Trophoblast cell (in vitro differentiated cells and primary cell): Measurements from ENCODE around the gene MTREX.

ENCODE experiments used
- DNase-seq, 2 donors: peaks; one replicate each; pipeline ENCODE4 v3.0.0-alpha.2; 2016
- H2AFZ ChIP-seq: 2 replicates; pipeline ENCODE4 v1.6.1; 2013; ENCODE audit warnings: low read length, moderate library complexity, mild to moderate bottlenecking; ENCODE audit not compliant: insufficient read depth, poor library complexity
- H2AK5ac ChIP-seq: 2 replicates; pipeline ENCODE4 v1.6.1; 2013; ENCODE audit warnings: mild to moderate bottlenecking, low read length
- H2BK120ac ChIP-seq: 2 replicates; pipeline ENCODE4 v1.6.1; 2013; ENCODE audit warnings: low read length, mild to moderate bottlenecking, moderate library complexity; ENCODE audit not compliant: insufficient read depth, poor library complexity
- H2BK12ac ChIP-seq: 2 replicates; pipeline ENCODE4 v1.6.1; 2013; ENCODE audit warnings: mild to moderate bottlenecking, low read length, moderate library complexity
- H2BK5ac ChIP-seq: 2 replicates; pipeline ENCODE4 v1.6.1; 2013; ENCODE audit warnings: low read length, low read depth, moderate library complexity, mild to moderate bottlenecking; ENCODE audit not compliant: poor library complexity
- H3K14ac ChIP-seq: 2 replicates; pipeline ENCODE4 v1.6.1; 2013; ENCODE audit warnings: mild to moderate bottlenecking, low read length
- H3K18ac ChIP-seq: 2 replicates; pipeline ENCODE4 v1.6.1; 2013; ENCODE audit warnings: mild to moderate bottlenecking, low read length
- H3K23ac ChIP-seq: 2 replicates; pipeline ENCODE4 v1.6.1; 2013; ENCODE audit warnings: low read length
- H3K27ac ChIP-seq: 2 replicates; pipeline ENCODE4 v1.5.1; 2013; ENCODE audit warnings: low read depth, mild to moderate bottlenecking, inconsistent platforms, low read length, moderate library complexity
- H3K27me3 ChIP-seq: 2 replicates; pipeline ENCODE4 v1.6.1; 2013; ENCODE audit warnings: inconsistent platforms, mild to moderate bottlenecking, low read length, moderate library complexity; ENCODE audit not compliant: insufficient read depth
- H3K36me3 ChIP-seq, 2 experiments: 1 replicate in 1 of 2; 2 replicates in 1 of 2; pipeline ENCODE4 v1.6.1; 2013; ENCODE audit warnings: low read length in 2 of 2, mild to moderate bottlenecking in 2 of 2, moderate library complexity in 1 of 2; ENCODE audit not compliant: insufficient read depth in 2 of 2, control insufficient read depth in 1 of 2
- H3K4ac ChIP-seq: 2 replicates; pipeline ENCODE4 v1.6.1; 2013; ENCODE audit warnings: low read depth, mild to moderate bottlenecking, low read length, moderate library complexity
- H3K4me1 ChIP-seq, 2 experiments: 1 replicate in 1 of 2; 2 replicates in 1 of 2; pipeline ENCODE4 v1.6.1; 2013; ENCODE audit warnings: low read length in 2 of 2, mild to moderate bottlenecking in 2 of 2, moderate library complexity in 1 of 2; ENCODE audit not compliant: insufficient read depth in 2 of 2, control insufficient read depth in 1 of 2
- H3K4me2 ChIP-seq: 2 replicates; pipeline ENCODE4 v1.6.1; 2013; ENCODE audit warnings: inconsistent platforms, mild to moderate bottlenecking, low read length, moderate library complexity
- H3K4me3 ChIP-seq: 2 replicates; pipeline ENCODE4 v1.5.1; 2013; ENCODE audit warnings: mild to moderate bottlenecking, low read depth, low read length, inconsistent platforms
- H3K79me1 ChIP-seq: one replicate; pipeline ENCODE4 v1.6.1; 2013; ENCODE audit warnings: low read length
- H3K79me2 ChIP-seq: 2 replicates; pipeline ENCODE4 v1.6.1; 2013; ENCODE audit warnings: low read length, mild to moderate bottlenecking; ENCODE audit not compliant: control insufficient read depth, insufficient read depth, poor library complexity
- H3K9ac ChIP-seq: 2 replicates; pipeline ENCODE4 v1.6.1; 2013; ENCODE audit warnings: mild to moderate bottlenecking, low read length
- H3K9me3 ChIP-seq: 2 replicates; pipeline ENCODE4 v1.6.1; 2013; ENCODE audit warnings: low read depth, mild to moderate bottlenecking, control low read depth, inconsistent platforms, low read length; ENCODE audit not compliant: insufficient read depth
- H4K12ac ChIP-seq: 2 replicates; pipeline ENCODE4 v1.6.1; 2013; ENCODE audit warnings: low read depth, mild to moderate bottlenecking, low read length, moderate library complexity
- H4K8ac ChIP-seq: 2 replicates; pipeline ENCODE4 v1.6.1; 2013; ENCODE audit warnings: low read depth, mild to moderate bottlenecking, low read length, moderate library complexity
- H4K91ac ChIP-seq: one replicate; pipeline ENCODE4 v1.6.1; 2013; ENCODE audit warnings: low read depth, mild to moderate bottlenecking, low read length, moderate library complexity
- WGBS: extraction: QIAGEN DNeasy Blood & Tissue Kit; methylation state at CpG from one replicate; pipeline ENCODE4 v1.1.7; 2013; ENCODE audit warnings: missing lambda C conversion rate; ENCODE audit not compliant: insufficient read length, insufficient coverage; ENCODE audit errors: extremely low coverage; 5-methylcytosine and 5-hydroxymethylcytosine counted together

The MTREX gene

GRCh38 chr5:55343107-55343506, 35.3 kb downstream of the MTREX start:
- no peak overlapping the region for H3K14ac ChIP-seq
- no peak overlapping the region for H2BK5ac ChIP-seq
- H3K79me1 ChIP-seq: no peaks in the 10 kb centered on the region
- no peak overlapping the region for H2AFZ ChIP-seq
- no peak overlapping the region for H3K27ac ChIP-seq
- H2BK12ac ChIP-seq: no peak overlapping the region
- no peak overlapping the region for H3K4ac ChIP-seq
- H2AK5ac ChIP-seq: no peak overlapping the region
- H4K91ac ChIP-seq: no peak overlapping the region
- no peak for DNase-seq
- H3K36me3 ChIP-seq: peaks cover 9 to 15% of the 10 kb centered on the region in 2 experiments
- H3K9ac ChIP-seq: no peak overlapping the region
- no peaks in the 10 kb centered on the region for H3K4me1 ChIP-seq
- H3K4me2 ChIP-seq: no peak overlapping the region
- no CpG with 5 or more reads among the region's 4 CpGs for WGBS
- no peaks in the 10 kb centered on the region for H3K27me3 ChIP-seq
- H3K9me3 ChIP-seq: no peaks in the 10 kb centered on the region
- no peak overlapping the region for H4K12ac ChIP-seq
- no peak overlapping the region for H3K23ac ChIP-seq
- no peak overlapping the region for H3K4me3 ChIP-seq
- no peak overlapping the region for H3K18ac ChIP-seq
- no peaks in the 10 kb centered on the region for H3K79me2 ChIP-seq
- no peak overlapping the region for H2BK120ac ChIP-seq
- H4K8ac ChIP-seq: no peak overlapping the region

GRCh38 chr5:55343609-55344008, 35.8 kb downstream of the MTREX start:
- H3K4me2 ChIP-seq: no peak overlapping the region
- DNase-seq: no peak
- no peak overlapping the region for H3K4ac ChIP-seq
- no peaks in the 10 kb centered on the region for H3K79me1 ChIP-seq
- H3K9ac ChIP-seq: no peak overlapping the region
- WGBS: no CpG with 5 or more reads among the region's 1 CpG
- no peak overlapping the region for H2AFZ ChIP-seq
- no peak overlapping the region for H2AK5ac ChIP-seq
- no peaks in the 10 kb centered on the region for H3K79me2 ChIP-seq
- H4K91ac ChIP-seq: no peak overlapping the region
- no peak overlapping the region for H3K27ac ChIP-seq
- H3K4me3 ChIP-seq: no peak overlapping the region
- H4K8ac ChIP-seq: no peak overlapping the region
- no peak overlapping the region for H2BK12ac ChIP-seq
- no peaks in the 10 kb centered on the region for H3K4me1 ChIP-seq
- no peaks in the 10 kb centered on the region for H3K9me3 ChIP-seq
- H3K14ac ChIP-seq: no peak overlapping the region
- H3K23ac ChIP-seq: no peak overlapping the region
- H4K12ac ChIP-seq: no peak overlapping the region
- no peak overlapping the region for H2BK120ac ChIP-seq
- H3K27me3 ChIP-seq: no peaks in the 10 kb centered on the region
- no peak overlapping the region for H2BK5ac ChIP-seq
- H3K36me3 ChIP-seq: peaks cover 9 to 17% of the 10 kb centered on the region in 2 experiments
- no peak overlapping the region for H3K18ac ChIP-seq

DNA sequence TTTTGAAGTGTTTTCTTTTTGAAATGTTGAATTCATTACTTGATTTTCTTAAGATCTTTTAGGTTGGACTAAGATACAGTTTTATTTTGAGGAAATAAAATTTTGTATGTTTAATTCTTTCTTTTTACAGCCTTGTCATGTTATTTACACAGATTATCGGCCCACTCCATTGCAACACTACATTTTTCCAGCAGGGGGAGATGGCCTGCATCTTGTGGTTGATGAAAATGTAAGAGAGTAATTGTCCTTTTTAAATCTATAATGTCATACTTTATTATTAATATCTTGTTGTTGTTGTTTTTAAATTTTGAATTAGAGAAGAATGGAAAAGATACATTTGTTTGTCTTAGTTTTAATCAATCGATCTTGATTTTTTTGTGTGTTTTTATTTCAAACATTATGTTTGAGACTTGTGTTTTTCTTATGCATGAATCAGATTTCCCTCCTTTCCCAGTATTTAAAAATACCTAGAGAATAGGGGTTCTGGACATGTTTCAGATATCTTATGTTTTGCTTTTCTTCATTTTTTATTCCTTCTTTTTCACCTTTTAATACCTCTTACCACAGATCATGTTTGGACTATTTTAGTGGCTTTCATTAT, 36.7 kb downstream of the MTREX start:
- Histone ChIP-seq H4K91ac (no peak overlapping the region), H3K9me3 (no peaks in the 10 kb centered on the region)

DNA sequence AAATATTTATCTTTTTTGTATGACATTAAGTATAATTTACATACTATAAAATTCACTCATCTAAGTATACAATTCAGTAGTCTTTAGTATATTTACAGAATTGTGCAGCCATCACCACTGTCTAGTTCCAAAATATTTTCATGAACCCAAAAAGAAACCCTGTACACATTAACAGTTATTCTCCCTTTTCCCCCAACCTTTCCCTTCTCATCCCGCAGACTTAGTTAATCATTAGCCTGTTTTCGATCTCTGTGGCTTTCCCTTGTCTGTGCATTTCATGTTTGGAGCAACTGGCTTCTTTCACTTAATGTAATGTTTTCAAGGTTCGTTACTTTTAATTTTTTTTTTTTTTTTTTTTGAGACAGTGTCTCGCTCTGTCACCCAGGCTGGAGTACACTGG, 37.5 kb downstream of the MTREX start:
- Histone ChIP-seq H3K14ac (no peak overlapping the region), H3K4me1 (no peaks in the 10 kb centered on the region), H2AFZ (no peak overlapping the region), H3K9ac (no peak overlapping the region), H2BK5ac (no peak overlapping the region), H3K27me3 (no peaks in the 10 kb centered on the region), H3K4me2 (no peak overlapping the region), H3K36me3 (peaks cover 12 to 20% of the 10 kb centered on the region in 2 experiments), H3K4me3 (no peak overlapping the region), H3K79me1 (no peaks in the 10 kb centered on the region), H2AK5ac (no peak overlapping the region), H3K9me3 (no peaks in the 10 kb centered on the region), H3K4ac (no peak overlapping the region), H2BK120ac (no peak overlapping the region), H3K27ac (no peak overlapping the region), H4K91ac (no peak overlapping the region), H2BK12ac (no peak overlapping the region), H3K18ac (no peak overlapping the region), H3K23ac (no peak overlapping the region), H3K79me2 (no peaks in the 10 kb centered on the region), H4K8ac (no peak overlapping the region), H4K12ac (no peak overlapping the region)
- DNase-seq: no peak
- WGBS: no CpG with 5 or more reads among the region's 4 CpGs

More for the DNA sequence above, 36.7 kb downstream of the MTREX start:
- Histone ChIP-seq H3K14ac (no peak overlapping the region), H3K36me3 (peaks cover 12 to 20% of the 10 kb centered on the region in 2 experiments), H4K8ac (no peak overlapping the region), H3K27me3 (no peaks in the 10 kb centered on the region), H3K9ac (no peak overlapping the region), H3K23ac (no peak overlapping the region), H3K27ac (no peak overlapping the region), H3K4me3 (no peak overlapping the region), H3K4ac (no peak overlapping the region), H2BK5ac (no peak overlapping the region), H2AFZ (no peak overlapping the region), H3K18ac (no peak overlapping the region), H4K12ac (no peak overlapping the region), H3K79me1 (no peaks in the 10 kb centered on the region), H2BK120ac (no peak overlapping the region), H2AK5ac (no peak overlapping the region), H3K4me1 (no peaks in the 10 kb centered on the region), H3K4me2 (no peak overlapping the region), H2BK12ac (no peak overlapping the region), H3K79me2 (no peaks in the 10 kb centered on the region)
- DNase-seq: peak; percentile 48 to 84
- 100% methylated on average over 1 of the region's 2 CpGs for WGBS
